K562 (cell line): ENCODE results near the gene TUBA1B. TPM values are rescaled to one million over a fixed set of nuclear protein-coding genes. Genes with fewer than 3 reads are reported as not detected.

Experiments used
- BHLHE40 ChIP-seq: IDR thresholded peaks from 2 replicates; pipeline ENCODE4 v1.6.1; 2011; ENCODE audit warnings: low read length, improper control_type of control experiment
- CEBPB ChIP-seq: fragments of 450-650 bp; IDR thresholded peaks from 2 replicates; pipeline ENCODE4 v1.6.1; 2016; ENCODE audit warnings: missing genetic modification characterization, missing compliant biosample characterization
- COPS2 ChIP-seq: fragments of 450-650 bp; conservative IDR thresholded peaks from 2 replicates; pipeline ENCODE4 v1.6.1; 2016; ENCODE audit warnings: mild to moderate bottlenecking, moderate library complexity
- CXXC5 ChIP-seq: fragments of 250-450 bp; sonication (Bioruptor Pico); IDR thresholded peaks from 2 replicates; pipeline ENCODE4 v1.8.0; 2022; ENCODE audit warnings: inconsistent platforms, mild to moderate bottlenecking, moderate library complexity
- ETV1 ChIP-seq: fragments of 450-650 bp; conservative IDR thresholded peaks from 2 replicates; pipeline ENCODE4 v1.6.1; 2016; ENCODE audit warnings: missing genetic modification characterization, control low read depth, low read depth, missing compliant biosample characterization
- GATAD2A ChIP-seq: fragments of 450-650 bp; IDR thresholded peaks from 2 replicates; pipeline ENCODE4 v1.6.1; 2017
- HEY1 ChIP-seq: fragments of 250-450 bp; sonication (Bioruptor Pico); IDR thresholded peaks from 2 replicates; pipeline ENCODE4 v1.5.0; 2020; ENCODE audit warnings: mild to moderate bottlenecking, moderate library complexity, borderline replicate concordance
- MAZ ChIP-seq, 2 experiments: fragments of 450-650 bp in 1 of 2; sonication (generic) in 1 of 2; formaldehyde crosslinking; IDR thresholded peaks in 1 of 2; conservative IDR thresholded peaks in 1 of 2; 2 replicates each; pipeline versions ENCODE4 v1.4.0 to v1.5.0; 2020; ENCODE audit warnings: mild to moderate bottlenecking in 1 of 2, missing genetic modification reagents in 1 of 2
- MBD2 ChIP-seq: sonication (generic); IDR thresholded peaks from 2 replicates; pipeline ENCODE4 v1.6.1; 2016; ENCODE audit warnings: low read depth, borderline replicate concordance
- NCOA2 ChIP-seq, 2 experiments: fragments of 450-650 bp; IDR thresholded peaks; 2 replicates each; pipeline ENCODE4 v1.6.1; 2018; ENCODE audit warnings: mild to moderate bottlenecking in 2 of 2, moderate library complexity in 1 of 2; ENCODE audit not compliant: partially characterized antibody in 2 of 2
- NR4A1 ChIP-seq, 2 experiments: fragments of 250-450 bp in 1 of 2; fragments of 450-650 bp in 1 of 2; sonication (Bioruptor Pico) in 1 of 2; IDR thresholded peaks; 2 replicates each; pipeline versions ENCODE4 v1.4.0 to v1.6.1; 2016 to 2020; ENCODE audit warnings: mild to moderate bottlenecking in 2 of 2, missing compliant biosample characterization in 1 of 2, missing genetic modification characterization in 1 of 2, moderate library complexity in 1 of 2
- PHF21A ChIP-seq: fragments of 450-650 bp; IDR thresholded peaks from 2 replicates; pipeline ENCODE4 v1.6.1; 2017; ENCODE audit warnings: low read depth, borderline replicate concordance
- PTBP1 ChIP-seq: fragments of 200-400 bp; formaldehyde crosslinking; IDR thresholded peaks from 2 replicates; pipeline ENCODE4 v1.6.1; 2017; ENCODE audit warnings: low read depth, low read length
- RBM22 ChIP-seq: fragments of 200-400 bp; formaldehyde crosslinking; IDR thresholded peaks from 2 replicates; pipeline ENCODE4 v1.6.1; 2018; ENCODE audit warnings: low read length, low read depth; ENCODE audit not compliant: poor library complexity, severe bottlenecking
- SMAD4 ChIP-seq: fragments of 250-450 bp; sonication (Bioruptor Pico); conservative IDR thresholded peaks from 2 replicates; pipeline ENCODE4 v1.8.0; 2021; ENCODE audit warnings: inconsistent platforms, mild to moderate bottlenecking, moderate library complexity
- SMC3 ChIP-seq: conservative IDR thresholded peaks from 2 replicates; pipeline ENCODE4 v1.6.1; 2011; ENCODE audit warnings: low read depth, low read length, improper control_type of control experiment; ENCODE audit not compliant: insufficient read depth
- TBP ChIP-seq: optimal IDR thresholded peaks from 2 replicates; pipeline ENCODE3; 2011; ENCODE audit warnings: low read depth, low read length, improper control_type of control experiment
- ZC3H8 ChIP-seq: fragments of 450-650 bp; IDR thresholded peaks from 2 replicates; pipeline ENCODE4 v1.6.1; 2017
- ZNF592 ChIP-seq: fragments of 450-650 bp; IDR thresholded peaks from 2 replicates; pipeline ENCODE4 v1.6.1; 2017; ENCODE audit warnings: antibody characterized with exemption, mild to moderate bottlenecking
- ZNF75A ChIP-seq: fragments of 450-650 bp; formaldehyde crosslinking; IDR thresholded peaks from 2 replicates; pipeline ENCODE4 v1.4.0; 2020; ENCODE audit warnings: mild to moderate bottlenecking
- polyA plus RNA-seq, 8 experiments: library from polyadenylated mRNA; depleted of rRNA in 4 of 8; stranded (reverse) in 5 of 8; unstranded in 3 of 8; fragments of >200 nt; fragmentation: Nextera tagmentation in 2 of 8; fragmentation: Illumina TruSeq in 1 of 8; extraction: Ambion mirVana in 2 of 8; extraction: Trizol in 1 of 8; gene quantifications; 2 replicates each; pipeline versions ENCODE4 v1.2.1 to v1.2.3, GENCODE V29; 2011 to 2014; ENCODE audit warnings: inconsistent platforms in 1 of 8, missing spikeins in 1 of 8
- total RNA-seq, 7 experiments: library from RNA; depleted of rRNA in 6 of 7; stranded (reverse); fragments of >200 nt in 6 of 7; fragmentation: Illumina TruSeq in 2 of 7; extraction: Trizol in 2 of 7; gene quantifications; 2 replicates each; pipeline versions ENCODE4 v1.2.1 to v1.2.3, GENCODE V29; 2011 to 2021; ENCODE audit warnings: low replicate concordance in 1 of 7

Gene TUBA1B
- total and polyA plus RNA-seq, 9 of the 15 experiments (the other 6 are each of a cell fraction or from before 2014, with no cell fraction given) = 2,189 to 4,624 (median 2,628) TPM

GRCh38 chr12:49089821-49090773 lies 41.1 kb downstream of the TUBA1B start (continued):
- TF ChIP-seq MAZ (CRISPR knock-in tag; conservative IDR thresholded peaks at IDR 0.05 in 1 of 2, IDR thresholded peaks at IDR 0.05 in 1 of 2) (peak in 1 of 2 experiments; percentile 31; a peak in 1 of 4 replicates), CXXC5 (peak; percentile 94), HEY1 (CRISPR knock-in tag) (no peak), ZNF592 (peak; percentile 71; the same call in 1 of the 2 replicates), CEBPB (tag) (no peak), PHF21A (peak; percentile 83; the same call in 1 of the 2 replicates), NCOA2 (IDR thresholded peaks at IDR 0.05; ENCODE audit: partially characterized antibody in 2 of 2) (no peak), ETV1 (tag) (peak; percentile 60), NR4A1 (CRISPR knock-in tag; IDR thresholded peaks at IDR 0.05) (no peak), NR4A1 (tag; IDR thresholded peaks at IDR 0.05) (peak; percentile 65; the same call in 1 of the 2 replicates), PTBP1 (no peak), SMC3 (no peak), GATAD2A (peak; percentile 80; the same call in 1 of the 2 replicates), COPS2 (no peak), TBP (no peak), BHLHE40 (peak; percentile 41), SMAD4 (peak; percentile 85), RBM22 (no peak), MBD2 (peak; percentile 60; the same call in 1 of the 2 replicates), ZC3H8 (no peak), ZNF75A (CRISPR knock-in tag) (no peak)
